22Rv1 (cell line): Measurements from ENCODE around the gene DIRAS3.
"Not testable (repeated sequence)": the region's sequence is repeated elsewhere in the genome, so short reads cannot be mapped to it uniquely, and the experiment has no call there.

Source experiments
- H3K27ac ChIP-seq: fragments of 450-650 bp; 2 replicates; pipeline ENCODE4 v1.5.1; 2017
- ZFX ChIP-seq: fragments of 450-650 bp; IDR thresholded peaks from 2 replicates; pipeline ENCODE4 v1.6.1; 2017; ENCODE audit warnings: antibody characterized with exemption, borderline replicate concordance
- TF ChIP-seq, protein P1 (sequence below): fragments of 450-650 bp; IDR thresholded peaks from 2 replicates; pipeline ENCODE4 v1.5.1; 2017; ENCODE audit warnings: mild to moderate bottlenecking

The DIRAS3 gene

DNA sequence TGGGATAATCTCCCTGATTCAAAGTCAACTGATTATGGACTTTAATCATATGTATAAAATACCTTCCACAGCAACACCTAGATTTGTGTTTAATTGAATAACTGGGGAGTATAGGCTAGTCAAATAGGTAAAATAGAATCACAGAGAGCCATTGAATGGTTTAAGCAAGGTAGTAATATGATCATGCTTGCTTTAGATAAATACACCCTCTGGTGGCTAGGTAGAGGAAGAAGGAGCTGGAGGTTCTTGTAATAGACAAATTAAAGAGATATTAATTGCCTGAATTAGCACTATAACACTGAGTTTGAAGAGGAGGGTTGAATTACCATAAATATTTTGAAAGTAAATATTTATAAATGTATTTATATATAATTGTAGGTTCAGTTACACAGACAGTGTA lies 40.3 kb downstream of the DIRAS3 start:
- H3K27ac ChIP-seq: no peak overlapping the region
- no peak for TF ChIP-seq ZFX
- TF ChIP-seq, protein P1, sequence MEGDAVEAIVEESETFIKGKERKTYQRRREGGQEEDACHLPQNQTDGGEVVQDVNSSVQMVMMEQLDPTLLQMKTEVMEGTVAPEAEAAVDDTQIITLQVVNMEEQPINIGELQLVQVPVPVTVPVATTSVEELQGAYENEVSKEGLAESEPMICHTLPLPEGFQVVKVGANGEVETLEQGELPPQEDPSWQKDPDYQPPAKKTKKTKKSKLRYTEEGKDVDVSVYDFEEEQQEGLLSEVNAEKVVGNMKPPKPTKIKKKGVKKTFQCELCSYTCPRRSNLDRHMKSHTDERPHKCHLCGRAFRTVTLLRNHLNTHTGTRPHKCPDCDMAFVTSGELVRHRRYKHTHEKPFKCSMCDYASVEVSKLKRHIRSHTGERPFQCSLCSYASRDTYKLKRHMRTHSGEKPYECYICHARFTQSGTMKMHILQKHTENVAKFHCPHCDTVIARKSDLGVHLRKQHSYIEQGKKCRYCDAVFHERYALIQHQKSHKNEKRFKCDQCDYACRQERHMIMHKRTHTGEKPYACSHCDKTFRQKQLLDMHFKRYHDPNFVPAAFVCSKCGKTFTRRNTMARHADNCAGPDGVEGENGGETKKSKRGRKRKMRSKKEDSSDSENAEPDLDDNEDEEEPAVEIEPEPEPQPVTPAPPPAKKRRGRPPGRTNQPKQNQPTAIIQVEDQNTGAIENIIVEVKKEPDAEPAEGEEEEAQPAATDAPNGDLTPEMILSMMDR: peak; percentile 38; the same call in 1 of the 2 replicates

DNA sequence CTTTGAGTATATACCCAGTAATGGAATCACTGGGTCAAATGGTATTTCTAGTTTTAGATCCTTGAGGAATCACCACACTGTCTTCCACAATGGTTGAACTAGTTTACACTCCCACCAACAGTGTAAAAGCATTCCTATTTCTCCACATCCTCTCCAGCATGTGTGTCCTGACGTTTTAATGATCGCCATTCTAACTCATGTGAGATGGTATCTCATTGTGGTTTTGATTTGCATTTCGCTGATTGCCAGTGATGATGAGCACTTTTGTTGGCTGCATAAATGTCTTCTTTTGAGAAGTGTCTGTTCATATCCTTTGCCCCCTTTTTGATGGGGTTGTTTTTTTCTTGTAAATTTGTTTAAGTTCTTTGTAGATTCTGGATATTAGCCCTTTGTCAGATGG lies 46.8 kb downstream of the DIRAS3 start:
- not testable (repeated sequence) for H3K27ac ChIP-seq

DNA sequence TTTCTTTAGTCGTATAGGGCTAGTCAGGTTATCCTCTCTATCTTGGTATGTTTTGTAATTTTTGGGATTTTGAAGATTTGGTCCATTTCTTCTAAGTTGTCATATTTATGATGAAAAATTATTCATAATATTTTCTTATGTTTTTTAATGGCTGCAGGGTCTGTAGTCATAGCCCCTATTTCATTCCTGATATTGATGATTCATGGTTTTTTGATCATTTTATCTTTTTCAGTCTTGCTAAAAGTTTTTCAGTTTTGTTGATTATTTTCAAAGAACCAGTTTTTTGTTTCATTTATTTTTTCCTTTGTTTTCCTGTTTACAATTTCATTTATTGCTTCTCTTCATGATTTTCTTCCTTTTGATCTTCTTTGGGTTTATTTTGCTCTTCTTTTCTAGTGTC lies 50.2 kb downstream of the DIRAS3 start:
- no peak for TF ChIP-seq ZFX
- TF ChIP-seq, protein P1: no peak
- H3K27ac ChIP-seq: no peak overlapping the region

DNA sequence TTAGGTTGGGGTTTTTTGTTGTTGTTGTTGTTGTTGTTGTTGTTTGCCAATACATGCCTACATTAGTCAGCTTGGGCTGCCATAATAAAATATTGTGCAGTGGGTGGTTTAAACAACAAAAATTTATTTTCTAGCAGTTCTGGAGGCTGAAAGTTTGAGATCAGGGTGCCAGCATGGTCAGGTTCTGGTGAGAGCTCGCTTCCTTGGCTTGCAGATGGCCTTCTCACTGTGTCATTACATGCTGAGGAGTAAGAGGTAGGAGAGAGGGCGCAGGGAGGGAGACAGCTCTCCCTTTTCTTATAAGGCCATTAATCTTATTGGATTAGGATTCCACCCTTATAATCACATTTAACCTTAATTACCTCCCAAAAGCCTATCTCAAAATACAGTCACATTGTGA lies 52.7 kb downstream of the DIRAS3 start:
- H3K27ac ChIP-seq: no peak overlapping the region
- TF ChIP-seq ZFX: no peak
- TF ChIP-seq, protein P1: no peak
